Activated CD8-positive, alpha-beta memory T cell treated with anti-CD3 and anti-CD28 coated beads for 36 hours (primary cell): ENCODE results near the gene SPOP. TPM values are rescaled to one million over a fixed set of nuclear protein-coding genes. Genes with fewer than 3 reads are reported as not detected.

Source experiments
- CTCF ChIA-PET: fragments of 350-600 bp; sonication (Branson Sonifier 250); formaldehyde crosslinking; loops from one replicate; lab custom pipeline; 2021; ENCODE audit warnings: antibody characterized with exemption; lab: Charles Lee
- POLR2A ChIA-PET: fragments of 350-600 bp; sonication (Branson Sonifier 250); formaldehyde crosslinking; loops from one replicate; lab custom pipeline; 2021; ENCODE audit warnings: antibody characterized with exemption; lab: Charles Lee
- total RNA-seq, 2 experiments: library from RNA; stranded (reverse); gene quantifications; one replicate each; pipeline ENCODE4 v1.2.3, GENCODE V29; 2021

Gene SPOP
- total RNA-seq, 2 experiments from 2014 or later, result 65.2 to 77.4 TPM

DNA sequence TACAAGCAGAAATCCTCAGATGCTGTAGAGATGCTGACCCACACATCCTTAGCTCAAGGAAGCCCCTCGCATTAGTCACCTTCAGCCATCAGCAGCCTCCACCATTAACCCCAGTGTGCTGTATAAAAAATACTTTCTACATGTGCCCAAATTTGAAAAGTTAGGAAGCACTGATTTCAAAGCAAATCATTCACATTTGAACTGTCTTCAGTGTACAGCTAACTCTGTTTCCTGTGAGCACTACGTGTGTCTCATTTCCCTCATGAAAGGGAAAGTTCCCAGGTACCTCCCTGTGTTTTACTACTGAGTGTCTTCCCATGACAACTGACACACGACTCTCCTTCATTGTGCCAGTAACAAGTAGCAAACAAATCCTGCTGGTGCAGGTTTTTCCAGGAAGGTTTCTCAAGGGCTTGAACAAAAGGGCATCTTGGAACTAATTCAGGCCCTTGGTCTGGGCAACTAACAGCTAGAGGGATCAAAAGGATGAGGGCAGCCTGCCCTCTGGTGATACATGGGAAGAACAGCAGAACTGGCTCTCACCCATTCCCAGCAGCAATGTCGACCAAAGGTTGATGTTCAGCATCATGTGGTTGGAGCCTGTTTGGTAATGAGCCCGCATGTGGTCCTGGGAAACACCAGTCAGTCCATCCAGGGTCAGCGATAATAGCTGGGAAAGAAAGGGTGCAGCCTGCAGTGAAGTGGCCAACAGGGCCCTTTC is 25.8 kb upstream of the SPOP start:
- CTCF ChIA-PET, result interaction anchor here (0.6 to 2.7 kb wide), 8 partner anchors 12 to 804 kb away, joined by 3 to 14 read pairs (median 4); no protein-coding TSS in a partner anchor
- POLR2A ChIA-PET, result no interaction called here

DNA sequence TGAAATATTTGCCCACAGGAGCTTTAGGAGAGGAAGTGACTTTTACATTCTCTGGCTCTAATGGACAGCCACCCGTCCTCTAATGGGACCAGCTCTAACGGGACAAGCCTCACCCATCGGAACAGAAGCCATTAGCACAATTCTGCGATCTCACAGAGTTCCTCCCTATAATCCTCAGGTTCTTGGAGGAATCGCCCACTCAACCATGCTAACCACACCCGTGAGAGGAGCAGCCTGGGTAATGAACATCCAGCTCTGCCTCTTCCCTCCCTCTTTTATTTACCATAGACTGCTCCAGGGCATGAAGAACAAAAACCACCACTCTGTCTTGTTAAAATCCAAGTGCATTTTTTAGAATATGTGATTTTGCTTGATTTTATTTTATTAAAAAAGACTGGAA is 23.1 kb upstream of the SPOP start:
- ChIA-PET POLR2A (interaction anchor here (1.1 kb wide), 1 partner anchor 97 kb away, joined by 3 read pairs; no protein-coding TSS in a partner anchor), CTCF (interaction anchor here (1.2 to 6.4 kb wide), 2 partner anchors 7 to 125 kb away, joined by 3 to 45 read pairs; partner anchors contain the start of genes NXPH3 and SLC35B1)

DNA sequence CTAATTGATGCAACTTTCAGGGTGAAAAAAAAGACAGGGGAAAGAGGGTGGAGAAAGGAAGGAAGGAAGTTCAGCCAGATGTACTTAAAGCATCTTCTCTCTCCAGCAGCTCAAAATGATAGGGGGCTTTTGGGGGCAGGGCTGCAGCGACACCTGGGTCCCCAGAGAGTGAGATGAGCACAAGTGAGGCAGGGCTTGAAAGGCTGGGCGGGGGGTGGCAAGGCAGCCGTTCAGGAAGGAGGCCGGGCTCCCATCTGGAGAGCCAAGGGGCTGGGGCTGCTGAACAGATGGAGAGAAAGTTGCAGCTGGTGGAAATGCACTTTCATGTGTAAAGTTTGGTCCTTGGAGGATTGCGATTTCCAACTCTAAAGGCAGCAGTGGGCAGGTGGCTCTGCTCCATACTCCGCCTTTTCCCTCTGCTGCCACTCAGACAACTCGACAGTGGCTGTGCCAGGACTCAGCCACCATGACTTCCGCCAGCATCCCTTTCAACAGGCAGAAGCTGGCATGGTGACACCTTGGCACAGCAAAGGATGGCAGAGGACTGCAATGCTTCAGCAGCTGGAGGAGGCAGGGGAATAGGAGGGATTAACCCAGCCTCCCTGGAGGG is 22.2 kb upstream of the SPOP start:
- ChIA-PET CTCF (interaction anchor here (0.9 to 6.4 kb wide), 4 partner anchors 8 to 144 kb away, joined by 3 to 45 read pairs (median 4); partner anchors contain the start of gene SLC35B1), POLR2A (interaction anchor here (1.1 kb wide), 2 partner anchors 72 to 97 kb away, joined by 3 read pairs; no protein-coding TSS in a partner anchor)

DNA sequence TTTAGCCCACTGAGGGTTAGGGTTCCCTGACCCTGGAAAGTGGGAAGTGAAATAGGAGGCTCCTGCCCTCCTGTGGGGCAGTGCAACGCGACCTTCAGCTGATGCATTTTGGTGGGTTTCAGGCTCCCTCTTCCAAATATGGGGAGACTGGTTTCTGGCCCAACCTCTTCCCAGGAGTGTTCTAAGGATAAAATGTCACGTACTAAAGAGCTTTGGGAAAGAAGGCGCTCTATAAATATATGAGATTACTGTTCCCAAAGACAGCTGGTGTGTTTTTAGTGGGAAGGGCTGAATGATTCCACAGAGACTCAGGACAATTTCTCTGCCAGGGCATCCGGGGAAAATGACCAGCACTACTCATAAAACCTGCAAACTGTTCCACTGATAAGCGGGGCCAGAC is 20.1 kb upstream of the SPOP start:
- POLR2A ChIA-PET, result interaction anchor here (1.2 kb wide), 1 partner anchor 17 kb away, joined by 4 read pairs; no protein-coding TSS in a partner anchor
- CTCF ChIA-PET, result interaction anchor here (1.0 to 7.1 kb wide), 5 partner anchors 10 to 141 kb away, joined by 3 to 106 read pairs (median 24); partner anchors contain the start of gene SLC35B1

DNA sequence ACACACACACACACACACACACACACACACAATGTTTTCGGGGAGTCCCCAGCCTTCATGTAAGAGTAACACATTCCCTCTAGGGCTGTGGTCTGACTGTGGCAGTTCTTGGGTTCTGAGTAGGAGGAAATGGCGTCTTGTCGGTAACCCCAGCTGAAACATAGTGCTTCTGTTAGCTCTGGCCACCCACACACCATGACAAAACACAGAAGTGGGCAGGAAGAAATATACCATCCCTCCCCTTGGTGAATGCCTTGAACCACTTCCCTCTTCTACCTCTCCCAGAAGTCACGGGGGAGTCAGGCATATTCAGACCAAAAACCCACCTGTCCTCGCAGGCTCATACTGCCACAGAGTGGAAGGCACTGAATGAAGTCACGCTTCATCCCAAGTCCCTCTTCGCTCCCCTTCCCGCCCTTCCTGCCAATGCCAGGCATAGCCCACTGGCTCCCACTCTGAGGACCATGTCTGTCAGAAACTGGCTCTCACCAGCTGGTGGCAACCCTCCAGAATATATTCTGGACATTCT is 18.4 kb upstream of the SPOP start:
- POLR2A ChIA-PET, result interaction anchor here (0.5 to 2.0 kb wide), 9 partner anchors 9 to 420 kb away, joined by 3 to 10 read pairs (median 4); partner anchors contain the start of gene NXPH3
- CTCF ChIA-PET, result interaction anchor here (0.7 to 7.1 kb wide), 19 partner anchors 9 to 301 kb away, joined by 3 to 106 read pairs (median 4); partner anchors contain the start of genes SLC35B1 and SPOP

DNA sequence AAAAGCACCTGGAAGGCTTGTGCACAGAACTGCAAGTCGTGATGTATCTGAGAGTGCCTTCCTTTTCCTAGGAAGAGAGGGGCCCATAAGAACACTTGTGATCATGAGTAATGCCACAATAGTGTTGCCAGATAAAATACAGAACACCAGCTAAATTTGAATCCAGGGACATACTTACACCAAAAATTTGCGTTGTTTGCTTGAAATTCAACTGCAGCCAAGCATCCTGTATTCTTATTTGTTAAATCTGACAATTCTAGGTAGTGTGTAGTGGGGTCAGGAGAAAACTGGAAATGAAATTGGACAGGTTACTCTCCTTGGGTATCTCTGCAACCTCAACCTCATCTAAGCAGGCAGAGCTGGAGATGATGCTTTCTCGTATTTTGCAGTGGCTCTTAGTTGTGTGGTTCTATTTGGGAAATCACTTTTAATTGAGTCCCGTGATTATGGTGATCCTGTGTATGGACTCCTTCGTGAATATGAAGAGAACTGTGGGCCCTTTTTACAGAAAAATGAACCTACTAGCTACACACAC is 17.9 kb upstream of the SPOP start:
- ChIA-PET CTCF (interaction anchor here (0.7 to 7.1 kb wide), 19 partner anchors 9 to 302 kb away, joined by 3 to 106 read pairs (median 4); partner anchors contain the start of genes SLC35B1 and SPOP), POLR2A (interaction anchor here (0.6 to 2.0 kb wide), 8 partner anchors 9 to 128 kb away, joined by 3 to 10 read pairs (median 4); partner anchors contain the start of gene NXPH3)

DNA sequence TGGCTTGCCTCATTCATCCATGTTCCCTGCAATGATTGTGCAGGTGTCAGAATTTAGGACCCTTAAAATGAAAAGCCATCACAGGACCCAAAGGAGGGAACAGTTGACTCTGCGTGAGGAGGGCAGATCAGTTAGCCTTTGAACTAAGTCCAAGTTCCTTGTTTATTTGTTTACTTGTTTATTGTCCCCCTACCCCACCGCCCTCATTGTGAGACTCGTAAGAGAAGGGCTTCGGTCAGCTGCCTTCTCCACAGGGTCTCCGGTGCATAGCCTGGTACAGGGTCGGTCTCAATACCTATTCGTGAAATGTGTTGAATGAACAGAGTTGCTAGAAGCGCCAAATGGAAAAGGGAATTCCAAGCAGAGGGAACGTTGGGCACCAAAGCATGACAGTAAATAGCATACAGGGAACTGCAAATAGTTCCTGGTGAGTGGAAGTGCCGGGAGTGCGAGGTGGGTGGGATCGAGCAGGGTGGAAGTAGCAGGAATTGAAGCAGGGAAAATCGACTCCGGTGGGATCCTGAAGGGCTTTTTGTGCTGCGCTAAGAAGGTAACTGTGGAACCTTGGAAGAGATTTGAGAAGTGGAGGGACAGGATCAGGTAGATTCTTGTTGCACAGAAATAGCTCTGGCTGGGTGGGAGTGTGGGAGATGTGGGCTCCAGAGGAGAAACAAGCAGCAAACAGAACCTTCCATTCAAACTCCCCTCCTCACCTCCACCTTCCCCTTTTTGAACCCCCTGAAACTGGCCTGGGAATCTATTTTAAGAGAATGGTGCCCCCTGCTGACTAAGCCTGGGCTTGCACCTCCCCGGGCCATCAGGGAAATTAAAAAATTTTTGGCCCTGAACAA is 17.2 kb upstream of the SPOP start:
- ChIA-PET POLR2A (interaction anchor here (0.8 to 2.0 kb wide), 2 partner anchors 124 to 127 kb away, joined by 5 read pairs; no protein-coding TSS in a partner anchor), CTCF (interaction anchor here (0.5 to 7.1 kb wide), 18 partner anchors 8 to 303 kb away, joined by 3 to 106 read pairs (median 5); partner anchors contain the start of gene SLC35B1)

DNA sequence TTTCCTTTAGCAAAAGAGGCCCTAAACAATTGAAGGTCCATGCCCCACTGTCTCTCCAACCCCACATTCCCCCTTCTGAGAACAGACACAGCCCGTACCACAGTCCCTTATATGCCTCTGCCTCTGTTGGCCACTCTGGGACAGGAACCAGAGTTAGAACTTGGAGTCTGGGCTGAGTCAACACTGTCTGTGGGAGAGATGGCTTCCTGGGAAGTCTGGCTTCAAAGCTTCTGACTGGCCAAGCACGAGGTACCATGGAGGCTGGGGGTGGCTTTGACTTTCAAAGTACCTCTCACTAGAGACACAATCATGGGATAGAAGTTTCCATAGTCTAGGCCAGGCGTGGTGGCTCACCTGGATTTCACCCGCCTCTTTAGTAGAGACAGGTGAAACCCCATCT is 14.9 kb upstream of the SPOP start:
- POLR2A ChIA-PET, result no interaction called here
- CTCF ChIA-PET, result interaction anchor here (1.3 to 7.1 kb wide), 2 partner anchors 117 to 124 kb away, joined by 4 to 106 read pairs; partner anchors contain the start of gene NXPH3

DNA sequence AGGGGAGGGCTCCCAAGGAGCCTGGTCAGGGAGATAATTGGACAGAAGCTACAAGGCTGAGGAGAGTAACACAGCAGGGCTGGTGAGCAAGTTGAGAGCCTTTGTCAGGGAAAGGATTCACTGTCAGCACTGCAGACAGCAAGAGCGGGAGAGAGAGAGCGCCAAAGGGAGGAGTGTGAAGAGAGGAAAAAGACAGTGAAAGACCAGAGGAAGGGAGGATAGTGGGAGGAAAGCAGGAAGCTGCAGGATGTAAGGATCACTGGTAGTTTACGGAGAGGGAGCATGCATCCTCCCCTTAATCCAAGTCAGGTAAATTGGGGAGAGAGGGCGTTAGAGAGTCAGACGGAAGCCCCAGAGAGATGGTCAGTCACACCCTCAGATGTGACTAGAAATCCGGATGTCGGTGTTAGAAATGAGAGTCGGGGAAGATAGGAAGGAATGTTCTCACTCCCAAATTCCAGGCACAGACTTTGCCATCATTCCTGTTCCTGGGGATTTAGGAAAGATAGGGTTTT is 13.8 kb upstream of the SPOP start:
- POLR2A ChIA-PET, result no interaction called here
- CTCF ChIA-PET, result interaction anchor here (1.3 kb wide), 1 partner anchor 116 kb away, joined by 4 read pairs; the partner anchor contains the start of gene NXPH3

DNA sequence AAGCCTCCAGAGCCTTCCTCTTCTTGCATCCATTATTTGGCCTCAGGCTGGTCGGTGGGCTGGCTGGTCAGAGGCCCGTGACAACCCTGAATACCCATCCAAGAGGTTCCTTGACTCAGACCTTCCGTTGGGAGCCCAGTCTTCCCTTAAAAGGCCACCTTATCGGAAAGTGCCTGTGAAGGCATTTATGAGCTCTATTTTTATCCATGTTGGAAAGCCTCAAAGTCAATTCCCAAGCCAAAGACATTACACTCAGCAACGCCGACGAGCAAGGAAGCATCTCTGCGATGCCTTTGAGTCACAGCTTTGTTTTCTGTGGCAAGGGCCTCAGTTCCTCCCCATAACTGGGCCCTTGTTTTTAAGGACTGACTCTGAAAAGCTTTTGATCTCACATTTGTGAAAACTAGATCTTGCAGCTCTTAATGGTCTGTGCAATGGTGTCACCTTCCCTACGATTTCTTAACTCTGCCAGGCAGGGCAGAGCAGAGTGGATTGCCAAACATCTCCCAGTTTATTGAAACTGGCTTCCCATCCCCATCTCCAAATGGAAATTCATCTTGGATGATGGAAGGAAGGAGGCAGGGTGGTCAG is 13.3 kb upstream of the SPOP start:
- POLR2A ChIA-PET, result no interaction called here
- CTCF ChIA-PET, result interaction anchor here (0.6 to 0.7 kb wide), 2 partner anchors 124 to 1085 kb away, joined by 3 to 5 read pairs; no protein-coding TSS in a partner anchor

DNA sequence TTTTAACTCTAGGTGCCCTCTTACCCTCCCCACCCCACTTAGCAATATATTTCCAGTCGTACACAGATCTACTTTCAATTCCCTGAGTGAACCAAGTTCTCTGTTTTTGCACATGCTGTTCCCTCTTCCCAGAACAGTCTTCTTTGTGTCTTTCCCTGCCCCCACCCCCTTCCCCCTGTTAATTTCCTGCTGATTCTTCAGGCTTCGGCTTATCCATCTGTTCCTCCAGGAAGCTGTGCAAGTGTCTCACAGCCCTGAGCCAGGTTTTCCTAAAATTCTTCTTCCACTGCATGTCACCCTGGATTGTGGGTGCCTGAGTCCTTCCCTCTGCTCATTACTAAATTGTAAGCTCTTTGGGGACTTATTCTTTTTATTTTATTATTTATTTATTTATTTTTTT is 12.4 kb upstream of the SPOP start:
- ChIA-PET CTCF (interaction anchor here (2.4 kb wide), 1 partner anchor 120 kb away, joined by 9 read pairs; no protein-coding TSS in a partner anchor), POLR2A (no interaction called here)

DNA sequence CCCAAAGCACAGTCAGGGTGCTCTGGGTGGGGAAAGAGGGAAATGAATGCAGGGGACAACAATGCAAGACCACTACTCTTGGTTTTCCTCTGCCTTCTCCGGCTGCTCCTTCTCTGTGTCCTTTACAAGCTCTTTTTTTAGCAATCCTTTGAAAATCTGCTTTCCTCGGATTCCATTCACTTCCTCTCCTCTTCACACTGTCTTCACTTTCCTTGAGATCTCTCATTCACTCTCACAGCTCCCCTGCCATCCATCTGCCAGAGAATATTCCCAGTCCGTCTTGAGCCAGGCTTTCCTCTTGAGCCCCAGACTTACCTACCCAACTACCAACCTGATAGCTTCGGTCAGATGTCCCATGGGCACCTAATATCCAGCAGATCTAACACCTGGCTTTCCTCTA is 11.0 kb upstream of the SPOP start:
- ChIA-PET POLR2A (no interaction called here), CTCF (interaction anchor here (1.3 to 2.4 kb wide), 3 partner anchors 118 to 163 kb away, joined by 3 to 9 read pairs (median 3); no protein-coding TSS in a partner anchor)

DNA sequence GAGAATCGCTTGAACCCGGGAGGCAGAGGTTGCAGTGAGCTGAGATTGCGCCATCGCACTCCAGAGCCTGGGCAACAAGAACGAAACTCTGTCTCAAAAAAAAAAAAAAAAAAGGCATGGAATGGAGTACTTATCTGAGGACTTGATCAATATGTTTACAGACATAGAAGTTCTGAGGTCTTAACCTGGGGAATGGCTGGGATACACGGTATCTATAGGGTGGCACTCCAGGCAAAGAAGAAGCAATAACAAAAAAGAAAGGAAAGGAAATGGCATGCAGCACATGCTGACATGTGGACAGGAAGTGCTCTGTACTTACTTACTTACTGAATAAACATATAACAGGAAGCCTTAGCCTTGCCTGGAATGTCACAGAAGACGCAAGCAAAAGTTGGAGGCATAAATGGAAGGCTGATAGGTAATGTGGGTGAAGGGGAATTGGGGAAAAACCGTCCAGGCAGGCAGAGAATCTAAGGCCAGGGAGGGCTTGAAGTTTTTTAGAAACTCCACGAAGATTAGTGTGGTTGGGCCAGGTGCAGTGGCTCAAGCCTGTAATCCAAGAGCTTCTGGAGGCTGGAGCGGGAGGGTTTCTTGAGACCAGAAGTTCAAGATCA is 10.1 kb upstream of the SPOP start:
- CTCF ChIA-PET, result interaction anchor here (0.7 to 2.4 kb wide), 8 partner anchors 8 to 255 kb away, joined by 3 to 9 read pairs (median 4); partner anchors contain the start of gene SLC35B1
- POLR2A ChIA-PET, result interaction anchor here (0.6 to 1.0 kb wide), 3 partner anchors 11 to 91 kb away, joined by 3 to 10 read pairs (median 4); no protein-coding TSS in a partner anchor

DNA sequence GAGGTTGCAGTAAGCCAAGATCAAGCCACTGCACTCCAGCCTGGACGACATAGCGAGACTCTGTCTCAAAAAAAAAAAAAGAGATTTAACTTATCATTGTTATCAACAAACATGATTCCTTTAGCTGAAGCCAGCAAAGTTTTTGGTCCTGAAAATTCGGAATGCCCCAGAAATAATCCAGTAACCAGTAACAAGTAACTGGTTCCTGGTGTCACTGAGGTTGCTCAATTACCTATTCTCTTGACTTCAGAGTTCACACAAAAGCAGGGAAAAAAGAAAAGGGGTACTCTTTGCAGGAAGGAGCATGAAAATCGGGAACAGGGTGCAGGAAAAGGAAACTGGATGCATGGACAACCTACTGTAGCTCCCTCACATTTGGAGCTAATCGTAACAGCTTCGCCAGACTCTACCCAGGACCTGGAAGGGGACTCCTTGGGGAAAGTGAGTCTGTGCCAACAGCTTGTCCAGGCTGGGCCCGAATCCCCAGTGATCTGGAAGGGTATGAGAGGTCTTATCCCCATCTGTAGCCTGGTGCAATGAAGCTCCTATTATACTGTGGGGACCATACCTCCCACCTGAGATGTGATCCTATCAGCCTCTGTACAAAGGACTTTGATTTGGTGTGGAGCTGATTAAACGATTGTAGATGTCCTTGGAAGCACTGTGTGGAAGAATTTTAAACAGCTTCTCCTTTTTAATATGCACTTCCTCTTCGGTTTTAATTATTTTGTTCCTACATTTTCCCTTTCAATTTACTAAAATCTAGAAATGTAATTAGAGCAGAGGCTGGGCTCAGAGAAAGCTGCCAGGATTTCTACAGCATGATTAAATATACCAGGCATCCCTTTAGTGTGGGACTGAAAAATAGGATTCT is 3.4 kb upstream of the SPOP start:
- ChIA-PET CTCF (interaction anchor here (1.2 to 1.5 kb wide), 3 partner anchors 106 to 125 kb away, joined by 3 to 4 read pairs (median 4); partner anchors contain the start of gene NXPH3), POLR2A (no interaction called here)

DNA sequence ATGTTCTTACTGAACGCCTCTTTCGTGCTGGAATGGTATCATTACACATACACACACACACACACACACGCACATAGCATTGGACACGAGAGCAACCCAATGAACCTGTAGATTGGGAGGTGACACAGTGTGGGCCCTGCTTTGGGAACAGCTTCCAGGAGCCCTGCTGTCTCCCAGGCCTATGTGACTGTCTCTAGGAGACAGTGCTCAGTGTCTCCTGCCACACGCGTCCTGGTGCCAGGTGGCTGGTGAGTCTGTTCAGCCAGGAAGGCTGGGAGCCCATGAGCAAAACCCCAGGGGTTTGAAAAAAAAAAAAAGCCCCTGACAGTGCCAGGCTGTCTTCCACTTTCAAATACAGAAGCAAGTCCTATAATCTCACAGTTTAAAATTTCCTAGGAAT is 2.4 kb upstream of the SPOP start:
- CTCF ChIA-PET, result interaction anchor here (1.1 kb wide), 1 partner anchor 113 kb away, joined by 4 read pairs; no protein-coding TSS in a partner anchor

More for the DNA sequence above, 2.4 kb upstream of the SPOP start:
- POLR2A ChIA-PET, result no interaction called here
